ENCODE results near the gene EMILIN1.
A peak's percentile ranks its signal among the peaks of the same experiment; 100 is the strongest.

EMILIN1 gene

DNA sequence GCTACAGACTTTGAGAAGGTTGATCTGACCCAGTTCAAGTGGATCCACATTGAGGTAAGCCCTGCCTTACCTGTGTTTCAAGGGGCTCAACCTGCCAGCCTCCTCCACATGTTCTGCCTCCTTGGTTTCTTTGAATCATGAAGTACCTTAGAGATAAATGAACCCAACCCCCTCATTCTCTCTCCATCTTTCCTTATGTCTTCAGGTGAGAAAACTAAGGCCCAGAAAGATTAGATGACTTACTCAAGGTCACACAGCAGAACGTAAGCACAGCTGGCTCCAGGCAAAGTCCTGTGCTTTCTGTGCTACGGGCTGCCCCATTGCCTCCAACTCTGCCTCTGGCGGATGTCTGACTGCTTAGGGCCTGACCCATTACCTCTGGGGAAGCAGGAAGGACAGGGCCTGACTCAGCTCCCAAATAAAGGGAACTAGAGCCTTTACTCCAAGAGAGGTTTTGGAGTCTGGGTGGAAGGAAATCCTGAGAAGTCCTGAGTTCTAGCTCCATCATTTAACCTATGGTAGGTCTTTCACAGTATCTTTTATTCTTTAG, 18.4 kb downstream of the EMILIN1 start:
- Histone ChIP-seq H3K27ac (no peak overlapping the region), H3K4me3 (ENCODE audit: low read depth, low read length) (no peak overlapping the region), H3K9me3 (ENCODE audit: severe bottlenecking) (no peaks in the 10 kb centered on the region), H3K36me3 (no peaks in the 10 kb centered on the region), H3K27me3 (ENCODE audit: insufficient read depth, low read depth, severe bottlenecking) (no peaks in the 10 kb centered on the region)
- no peak for DNase-seq
- TF ChIP-seq, protein P1, sequence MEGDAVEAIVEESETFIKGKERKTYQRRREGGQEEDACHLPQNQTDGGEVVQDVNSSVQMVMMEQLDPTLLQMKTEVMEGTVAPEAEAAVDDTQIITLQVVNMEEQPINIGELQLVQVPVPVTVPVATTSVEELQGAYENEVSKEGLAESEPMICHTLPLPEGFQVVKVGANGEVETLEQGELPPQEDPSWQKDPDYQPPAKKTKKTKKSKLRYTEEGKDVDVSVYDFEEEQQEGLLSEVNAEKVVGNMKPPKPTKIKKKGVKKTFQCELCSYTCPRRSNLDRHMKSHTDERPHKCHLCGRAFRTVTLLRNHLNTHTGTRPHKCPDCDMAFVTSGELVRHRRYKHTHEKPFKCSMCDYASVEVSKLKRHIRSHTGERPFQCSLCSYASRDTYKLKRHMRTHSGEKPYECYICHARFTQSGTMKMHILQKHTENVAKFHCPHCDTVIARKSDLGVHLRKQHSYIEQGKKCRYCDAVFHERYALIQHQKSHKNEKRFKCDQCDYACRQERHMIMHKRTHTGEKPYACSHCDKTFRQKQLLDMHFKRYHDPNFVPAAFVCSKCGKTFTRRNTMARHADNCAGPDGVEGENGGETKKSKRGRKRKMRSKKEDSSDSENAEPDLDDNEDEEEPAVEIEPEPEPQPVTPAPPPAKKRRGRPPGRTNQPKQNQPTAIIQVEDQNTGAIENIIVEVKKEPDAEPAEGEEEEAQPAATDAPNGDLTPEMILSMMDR (IDR thresholded peaks at IDR 0.05; ENCODE audit: low read depth, low read length) = no peak

DNA sequence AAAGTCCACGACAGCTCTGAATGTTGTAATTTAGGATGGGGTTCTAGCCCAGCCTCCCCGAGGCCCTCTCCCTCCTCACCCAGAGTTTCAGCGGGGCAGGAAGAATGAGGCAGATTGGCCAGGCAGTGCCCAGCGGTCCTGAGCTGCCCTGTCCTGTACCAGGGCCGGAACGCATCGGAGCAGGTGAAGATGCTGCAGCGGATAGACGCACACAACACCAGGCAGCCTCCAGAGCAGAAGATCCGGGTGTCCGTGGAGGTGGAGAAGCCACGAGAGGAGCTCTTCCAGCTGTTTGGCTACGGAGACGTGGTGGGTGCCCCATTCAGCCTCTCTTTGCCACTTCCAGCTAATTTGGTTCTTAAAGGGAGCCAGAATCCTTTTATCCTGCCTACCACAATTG, 18.9 kb downstream of the EMILIN1 start:
- DNase-seq = no peak
- H3K27me3 ChIP-seq (ENCODE audit: insufficient read depth, low read depth, severe bottlenecking) = no peaks in the 10 kb centered on the region
- TF ChIP-seq, protein P1 (IDR thresholded peaks at IDR 0.05; ENCODE audit: low read depth, low read length) = no peak
- H3K27ac ChIP-seq = no peak overlapping the region
- H3K4me3 ChIP-seq (ENCODE audit: low read depth, low read length) = no peak overlapping the region
- H3K36me3 ChIP-seq = no peaks in the 10 kb centered on the region
- H3K9me3 ChIP-seq (ENCODE audit: severe bottlenecking) = no peaks in the 10 kb centered on the region

DNA sequence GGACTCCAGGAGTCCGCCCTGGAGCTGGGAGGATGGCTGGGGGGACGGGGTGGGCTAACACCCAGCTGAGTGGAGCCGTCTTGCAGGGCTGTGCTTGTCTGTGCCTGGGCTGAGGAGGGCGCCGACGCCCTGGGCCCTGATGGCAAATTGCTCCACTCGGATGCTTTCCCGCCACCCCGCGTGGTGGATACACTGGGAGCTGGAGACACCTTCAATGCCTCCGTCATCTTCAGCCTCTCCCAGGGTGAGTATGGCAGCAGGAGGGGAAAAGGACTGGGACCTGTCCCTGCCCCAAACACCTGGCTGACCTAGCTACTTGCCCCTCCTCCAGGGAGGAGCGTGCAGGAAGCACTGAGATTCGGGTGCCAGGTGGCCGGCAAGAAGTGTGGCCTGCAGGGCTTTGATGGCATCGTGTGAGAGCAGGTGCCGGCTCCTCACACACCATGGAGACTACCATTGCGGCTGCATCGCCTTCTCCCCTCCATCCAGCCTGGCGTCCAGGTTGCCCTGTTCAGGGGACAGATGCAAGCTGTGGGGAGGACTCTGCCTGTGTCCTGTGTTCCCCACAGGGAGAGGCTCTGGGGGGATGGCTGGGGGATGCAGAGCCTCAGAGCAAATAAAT, 21.0 kb downstream of the EMILIN1 start:
- H3K27ac ChIP-seq = no peak overlapping the region
- no peaks in the 10 kb centered on the region for H3K27me3 ChIP-seq (ENCODE audit: insufficient read depth, low read depth, severe bottlenecking)
- no peaks in the 10 kb centered on the region for H3K9me3 ChIP-seq (ENCODE audit: severe bottlenecking)
- TF ChIP-seq, protein P1 (IDR thresholded peaks at IDR 0.05; ENCODE audit: low read depth, low read length) = no peak
- H3K4me3 ChIP-seq (ENCODE audit: low read depth, low read length) = no peak overlapping the region
- DNase-seq = no peak
- H3K36me3 ChIP-seq = no peaks in the 10 kb centered on the region

DNA sequence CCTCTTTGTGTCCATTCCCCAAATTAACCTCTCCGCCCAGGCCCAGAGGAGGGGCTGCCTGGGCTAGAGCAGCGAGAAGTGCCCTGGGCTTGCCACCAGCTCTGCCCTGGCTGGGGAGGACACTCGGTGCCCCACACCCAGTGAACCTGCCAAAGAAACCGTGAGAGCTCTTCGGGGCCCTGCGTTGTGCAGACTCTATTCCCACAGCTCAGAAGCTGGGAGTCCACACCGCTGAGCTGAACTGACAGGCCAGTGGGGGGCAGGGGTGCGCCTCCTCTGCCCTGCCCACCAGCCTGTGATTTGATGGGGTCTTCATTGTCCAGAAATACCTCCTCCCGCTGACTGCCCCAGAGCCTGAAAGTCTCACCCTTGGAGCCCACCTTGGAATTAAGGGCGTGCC, 21.6 kb downstream of the EMILIN1 start:
- Histone ChIP-seq H3K36me3 (no peaks in the 10 kb centered on the region), H3K4me3 (ENCODE audit: low read depth, low read length) (no peak overlapping the region), H3K9me3 (ENCODE audit: severe bottlenecking) (no peaks in the 10 kb centered on the region), H3K27ac (no peak overlapping the region), H3K27me3 (ENCODE audit: insufficient read depth, low read depth, severe bottlenecking) (no peaks in the 10 kb centered on the region)
- TF ChIP-seq, protein P1 (IDR thresholded peaks at IDR 0.05; ENCODE audit: low read depth, low read length) = peak; percentile 25; the same call in 1 of the 2 replicates
- DNase-seq = no peak

DNA sequence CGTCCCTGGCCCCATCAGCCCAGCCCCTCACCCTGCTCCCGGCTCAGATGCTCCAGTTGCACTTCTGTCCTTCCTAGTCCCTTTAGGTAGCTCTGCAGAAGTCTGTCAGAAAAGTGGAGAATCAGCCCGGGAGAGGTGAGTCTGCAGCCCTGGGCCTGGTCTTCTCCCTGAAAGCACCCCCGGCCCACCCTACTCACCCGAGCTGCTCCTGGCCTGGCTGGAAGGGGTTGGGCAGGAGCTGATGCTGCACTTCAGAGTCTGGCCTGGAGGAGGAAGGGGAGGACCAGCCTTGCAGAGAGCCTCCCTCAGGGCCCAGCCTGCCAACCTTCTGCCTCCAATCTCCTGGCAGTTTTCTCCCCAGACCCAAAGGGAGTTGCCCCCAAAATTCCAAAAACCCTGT, 23.9 kb downstream of the EMILIN1 start:
- Histone ChIP-seq H3K27ac (no peak overlapping the region), H3K27me3 (ENCODE audit: insufficient read depth, low read depth, severe bottlenecking) (no peaks in the 10 kb centered on the region), H3K4me3 (ENCODE audit: low read depth, low read length) (no peak overlapping the region), H3K36me3 (no peaks in the 10 kb centered on the region), H3K9me3 (ENCODE audit: severe bottlenecking) (no peaks in the 10 kb centered on the region)
- TF ChIP-seq, protein P1 (IDR thresholded peaks at IDR 0.05; ENCODE audit: low read depth, low read length) = peak; percentile 28; the same call in 1 of the 2 replicates
- no peak for DNase-seq

DNA sequence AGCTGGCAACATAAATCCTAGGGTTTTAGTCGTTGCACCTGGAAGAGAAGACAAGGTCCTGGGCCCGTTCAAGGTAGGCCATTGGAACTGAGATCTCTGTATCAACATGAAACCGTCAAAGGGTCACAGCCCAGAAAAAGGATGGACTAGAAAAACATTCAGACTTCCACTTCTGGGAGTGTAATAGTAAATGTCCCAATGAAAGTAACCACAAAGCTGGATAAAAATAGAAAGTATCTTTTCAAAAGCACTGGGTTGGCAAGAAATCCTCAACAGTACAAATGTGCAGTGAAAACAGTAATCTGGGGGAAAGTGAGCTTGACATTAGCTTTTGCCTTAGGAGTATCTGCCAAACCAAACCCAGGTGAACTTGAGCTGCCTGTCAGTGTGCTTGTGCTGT, 27.6 kb downstream of the EMILIN1 start:
- Histone ChIP-seq H3K4me3 (ENCODE audit: low read depth, low read length) (no peak overlapping the region), H3K27me3 (ENCODE audit: insufficient read depth, low read depth, severe bottlenecking) (no peaks in the 10 kb centered on the region), H3K36me3 (no peaks in the 10 kb centered on the region), H3K27ac (no peak overlapping the region), H3K9me3 (ENCODE audit: severe bottlenecking) (no peaks in the 10 kb centered on the region)
- TF ChIP-seq, protein P1 (IDR thresholded peaks at IDR 0.05; ENCODE audit: low read depth, low read length) = no peak
- DNase-seq = no peak
